ENCODE data around the gene HOXB13. TPM values are rescaled to one million over a fixed set of nuclear protein-coding genes. Genes with fewer than 3 reads are reported as not detected.
A peak's percentile ranks its signal among the peaks of the same experiment; 100 is the strongest.

The HOXB13 gene
- total RNA-seq, 1 experiment from 2014 or later: 10.2 TPM

- H3K4me3 ChIP-seq: no peak overlapping the region
- no peaks in the 10 kb centered on the region for H3K36me3 ChIP-seq
- DNase-seq: no peak
- H3K27me3 ChIP-seq: no peaks in the 10 kb centered on the region
- H3K9me3 ChIP-seq: no peaks in the 10 kb centered on the region
Measured at GRCh38 chr17:48751733-48752398, 23.3 kb upstream of the HOXB13 start.

DNA sequence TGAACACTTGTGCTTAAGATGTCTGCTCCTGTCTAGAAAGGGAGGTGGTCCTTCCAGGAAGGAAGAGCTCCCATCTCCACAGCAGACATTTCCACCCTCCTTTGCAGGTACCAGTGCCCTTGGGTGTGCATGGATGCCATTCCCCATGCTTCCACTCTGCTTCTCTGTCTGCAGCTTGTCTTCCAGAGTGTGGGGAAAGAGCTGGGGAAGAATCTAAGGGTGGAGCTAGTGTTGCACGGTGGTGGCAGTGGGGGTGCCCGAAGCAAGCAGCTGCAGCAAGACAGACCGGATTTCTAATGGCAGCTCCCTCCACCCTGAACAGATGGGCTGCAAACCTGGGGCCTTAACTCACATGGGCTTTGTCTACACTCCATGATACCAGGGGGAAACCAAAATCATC lies 22.6 kb upstream of the HOXB13 start:
- DNase-seq: no peak
- no peaks in the 10 kb centered on the region for H3K9me3 ChIP-seq
- no peak overlapping the region for H3K4me3 ChIP-seq
- H3K36me3 ChIP-seq: no peaks in the 10 kb centered on the region
- no peaks in the 10 kb centered on the region for H3K27me3 ChIP-seq

GRCh38 chr17:48749621-48750553 lies 21.3 kb upstream of the HOXB13 start:
- no peak overlapping the region for H3K4me3 ChIP-seq

GRCh38 chr17:48748718-48749566 lies 20.4 kb upstream of the HOXB13 start:
- no peak for DNase-seq
- Histone ChIP-seq H3K27me3 (no peaks in the 10 kb centered on the region), H3K4me3 (no peak overlapping the region)

More at GRCh38 chr17:48749621-48750553, 21.3 kb upstream of the HOXB13 start:
- no peaks in the 10 kb centered on the region for H3K9me3 ChIP-seq
- no peaks in the 10 kb centered on the region for H3K27me3 ChIP-seq
- H3K36me3 ChIP-seq: no peaks in the 10 kb centered on the region
- DNase-seq: no peak

DNA sequence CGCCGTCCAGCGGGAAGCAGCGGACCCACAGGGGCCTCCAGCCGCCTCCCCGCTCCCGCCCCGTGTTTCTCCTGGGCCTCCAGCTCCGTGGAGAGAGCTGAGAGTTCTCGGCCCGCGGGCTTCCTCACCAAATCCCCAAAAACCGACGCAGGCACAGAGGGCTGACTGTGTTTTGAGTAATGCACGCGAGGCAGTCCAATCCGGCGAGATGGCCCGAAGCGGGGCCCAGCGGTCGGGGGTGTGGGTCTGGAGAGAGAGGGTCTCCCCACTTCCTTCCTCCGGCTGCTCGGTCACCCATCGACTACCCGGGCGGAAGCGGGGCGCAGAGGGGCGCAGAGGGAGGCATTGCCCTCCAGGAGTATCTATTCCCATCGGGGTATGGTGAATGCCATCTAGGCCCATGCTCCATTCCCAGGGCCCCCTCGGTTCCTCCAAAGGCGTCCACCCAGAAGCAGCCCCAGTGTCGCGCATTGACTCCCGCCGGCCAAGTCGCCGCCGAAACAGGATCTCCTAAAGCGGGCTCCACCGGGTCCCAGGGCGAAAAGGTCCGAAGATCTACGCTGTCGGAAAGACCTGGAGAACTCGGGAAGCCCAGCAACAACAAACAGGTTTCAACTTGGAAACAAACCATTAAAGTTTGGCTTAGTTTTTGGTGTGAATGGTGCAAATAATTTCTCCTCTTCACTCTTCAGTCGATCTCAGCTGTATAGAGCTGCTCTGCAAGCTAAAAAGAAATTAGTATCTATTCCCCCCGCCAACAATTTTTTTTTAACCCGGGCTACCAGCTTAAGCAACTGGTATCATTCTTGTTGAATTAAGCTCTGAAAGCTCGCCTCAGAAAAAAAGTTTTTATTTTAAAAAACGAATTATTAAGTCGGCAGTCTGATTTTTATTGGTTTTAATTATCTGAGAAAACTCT lies 19.2 kb upstream of the HOXB13 start:
- no peak for DNase-seq
- no peaks in the 10 kb centered on the region for H3K27me3 ChIP-seq
- H3K9me3 ChIP-seq: no peaks in the 10 kb centered on the region
- no peaks in the 10 kb centered on the region for H3K36me3 ChIP-seq
- H3K4me3 ChIP-seq: no peak overlapping the region

More at GRCh38 chr17:48748718-48749566, 20.4 kb upstream of the HOXB13 start:
- no peaks in the 10 kb centered on the region for H3K36me3 ChIP-seq
- H3K9me3 ChIP-seq: no peaks in the 10 kb centered on the region

DNA sequence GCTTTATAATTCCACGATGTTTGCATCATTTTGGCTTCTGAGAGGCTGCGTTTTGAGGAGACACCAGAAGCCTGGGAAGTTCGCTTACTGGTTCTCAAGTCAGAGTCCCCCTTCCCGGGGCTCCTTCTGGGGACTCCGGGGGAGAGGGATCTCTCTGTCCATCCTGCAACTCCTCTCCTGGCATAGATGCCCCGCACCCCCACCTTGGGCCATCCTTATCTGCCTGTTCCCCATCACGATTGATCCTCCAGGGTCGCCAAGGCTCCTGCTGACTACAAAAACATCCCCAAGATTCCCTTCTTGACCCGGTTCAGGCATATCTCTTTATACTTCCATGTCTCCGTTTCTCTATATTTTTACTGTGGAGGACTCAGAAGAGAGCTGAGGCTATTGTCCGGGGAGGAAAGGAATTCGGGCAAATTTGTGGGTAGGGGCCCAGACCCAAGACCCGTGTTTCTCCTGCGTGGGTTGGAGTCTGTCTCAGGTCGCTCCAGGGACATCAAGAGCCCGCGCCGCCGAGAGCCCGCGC lies 18.4 kb upstream of the HOXB13 start:
- DNase-seq: no peak
- no peaks in the 10 kb centered on the region for H3K27me3 ChIP-seq
- H3K36me3 ChIP-seq: no peaks in the 10 kb centered on the region
- H3K9me3 ChIP-seq: no peaks in the 10 kb centered on the region
- no peak overlapping the region for H3K4me3 ChIP-seq

- no peaks in the 10 kb centered on the region for H3K9me3 ChIP-seq
- no peak overlapping the region for H3K4me3 ChIP-seq
- H3K27me3 ChIP-seq: no peaks in the 10 kb centered on the region
- H3K36me3 ChIP-seq: no peaks in the 10 kb centered on the region
- DNase-seq: no peak
Measured at GRCh38 chr17:48745381-48746275, 17.1 kb upstream of the HOXB13 start.

DNA sequence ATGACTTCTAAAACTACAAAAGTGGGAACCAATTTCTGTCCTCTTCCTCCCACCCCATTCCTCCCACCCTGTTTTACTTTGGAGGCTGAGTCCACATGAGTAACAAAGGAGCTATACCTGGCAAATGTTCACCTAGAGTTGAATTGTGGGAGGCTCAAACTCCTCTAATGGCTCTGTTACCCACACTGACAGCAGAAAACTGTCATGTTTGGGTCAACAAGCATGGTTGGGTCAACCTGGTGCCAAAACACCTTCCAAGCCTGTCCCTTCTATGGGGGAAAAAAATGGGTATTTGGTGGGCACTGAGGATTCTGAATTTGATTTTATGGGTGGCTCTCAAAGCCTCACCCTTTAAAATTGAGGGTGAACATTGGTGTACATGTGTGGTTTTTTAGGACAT lies 12.0 kb upstream of the HOXB13 start:
- Histone ChIP-seq H3K27me3 (no peaks in the 10 kb centered on the region), H3K9me3 (no peaks in the 10 kb centered on the region)
- no peak for DNase-seq

GRCh38 chr17:48738803-48739526 lies 10.4 kb upstream of the HOXB13 start:
- DNase-seq: no peak
- Histone ChIP-seq H3K27me3 (no peaks in the 10 kb centered on the region), H3K36me3 (no peaks in the 10 kb centered on the region)

More for the DNA sequence above, 12.0 kb upstream of the HOXB13 start:
- Histone ChIP-seq H3K4me3 (no peak overlapping the region), H3K36me3 (no peaks in the 10 kb centered on the region)

DNA sequence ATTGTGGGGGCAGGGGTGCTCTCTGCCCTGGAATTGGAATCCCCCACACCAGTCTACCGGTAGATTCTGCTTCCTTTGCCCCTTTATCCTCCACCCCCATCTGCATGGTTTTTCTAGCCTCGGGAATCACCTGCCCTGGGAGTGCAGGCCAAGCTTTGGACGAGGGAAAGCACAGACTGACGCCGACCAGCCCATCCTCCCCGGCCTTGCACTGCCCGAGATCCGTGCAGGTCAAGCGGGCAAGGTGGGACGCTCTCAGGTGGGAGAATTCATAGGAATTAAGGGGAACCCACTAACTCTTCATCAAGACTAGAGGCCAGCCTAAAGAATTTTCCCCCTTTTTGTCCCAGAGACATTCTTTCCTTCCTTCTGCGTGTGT lies 9.9 kb upstream of the HOXB13 start:
- H3K36me3 ChIP-seq: no peaks in the 10 kb centered on the region

More at GRCh38 chr17:48738803-48739526, 10.4 kb upstream of the HOXB13 start:
- Histone ChIP-seq H3K4me3 (no peak overlapping the region), H3K9me3 (no peaks in the 10 kb centered on the region)

GRCh38 chr17:48737330-48738043 lies 8.9 kb upstream of the HOXB13 start:
- Histone ChIP-seq H3K9me3 (no peaks in the 10 kb centered on the region), H3K4me3 (no peak overlapping the region), H3K36me3 (no peaks in the 10 kb centered on the region), H3K27me3 (no peaks in the 10 kb centered on the region)
- DNase-seq: no peak

More for the DNA sequence above, 9.9 kb upstream of the HOXB13 start:
- no peaks in the 10 kb centered on the region for H3K9me3 ChIP-seq
- no peaks in the 10 kb centered on the region for H3K27me3 ChIP-seq
- no peak overlapping the region for H3K4me3 ChIP-seq
- no peak for DNase-seq

GRCh38 chr17:48735062-48735351 lies 6.5 kb upstream of the HOXB13 start:
- no peaks in the 10 kb centered on the region for H3K36me3 ChIP-seq
- no peaks in the 10 kb centered on the region for H3K9me3 ChIP-seq
- H3K27me3 ChIP-seq: no peaks in the 10 kb centered on the region
- H3K4me3 ChIP-seq: peak overlapping the region; percentile 43
- DNase-seq: no peak

- no peak for DNase-seq
- Histone ChIP-seq H3K9me3 (no peaks in the 10 kb centered on the region), H3K27me3 (no peaks in the 10 kb centered on the region), H3K4me3 (peak overlapping the region; percentile 43), H3K36me3 (no peaks in the 10 kb centered on the region)
Measured at GRCh38 chr17:48734333-48735061, 5.9 kb upstream of the HOXB13 start.

Data from MG63 (cell line).